Measurements from ENCODE around the gene UTP14C. TPM values are rescaled to one million over a fixed set of nuclear protein-coding genes. Genes with fewer than 3 reads are reported as not detected.
"Not testable (repeated sequence)": the region's sequence is repeated elsewhere in the genome, so short reads cannot be mapped to it uniquely, and the experiment has no call there.

Gene UTP14C
- total RNA-seq, 1 donor from 2014 or later = 19.6 TPM

DNA sequence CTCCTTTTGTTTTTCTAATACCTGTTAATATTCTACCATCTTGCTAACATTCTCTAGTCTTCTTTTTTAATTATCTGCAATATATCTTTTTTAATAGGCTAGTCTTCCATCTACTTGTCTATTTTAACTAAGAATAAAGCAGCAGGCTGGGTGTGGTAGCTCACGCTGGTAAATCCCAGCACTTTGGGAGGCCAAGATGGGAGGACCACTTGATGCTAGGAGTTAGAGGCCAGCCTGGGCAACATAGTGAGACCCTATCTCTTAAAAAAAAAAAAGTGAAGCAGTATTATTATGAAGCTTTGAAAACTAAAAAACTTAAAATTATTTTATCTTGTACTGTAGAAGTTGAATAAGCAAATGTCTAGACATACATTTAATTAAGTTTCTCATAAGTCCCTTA lies 3.3 kb downstream of the UTP14C start:
- no peak for DNase-seq (ENCODE audit: low read depth)
- Histone ChIP-seq H3K27me3 (ENCODE audit: control insufficient read depth, insufficient read depth, low read length) (no peaks in the 10 kb centered on the region), H3K4me3 (ENCODE audit: low read depth, low read length) (no peak overlapping the region), H3K36me3 (ENCODE audit: control insufficient read depth, insufficient read depth, low read length) (no peaks in the 10 kb centered on the region)
- TF ChIP-seq, protein P1, sequence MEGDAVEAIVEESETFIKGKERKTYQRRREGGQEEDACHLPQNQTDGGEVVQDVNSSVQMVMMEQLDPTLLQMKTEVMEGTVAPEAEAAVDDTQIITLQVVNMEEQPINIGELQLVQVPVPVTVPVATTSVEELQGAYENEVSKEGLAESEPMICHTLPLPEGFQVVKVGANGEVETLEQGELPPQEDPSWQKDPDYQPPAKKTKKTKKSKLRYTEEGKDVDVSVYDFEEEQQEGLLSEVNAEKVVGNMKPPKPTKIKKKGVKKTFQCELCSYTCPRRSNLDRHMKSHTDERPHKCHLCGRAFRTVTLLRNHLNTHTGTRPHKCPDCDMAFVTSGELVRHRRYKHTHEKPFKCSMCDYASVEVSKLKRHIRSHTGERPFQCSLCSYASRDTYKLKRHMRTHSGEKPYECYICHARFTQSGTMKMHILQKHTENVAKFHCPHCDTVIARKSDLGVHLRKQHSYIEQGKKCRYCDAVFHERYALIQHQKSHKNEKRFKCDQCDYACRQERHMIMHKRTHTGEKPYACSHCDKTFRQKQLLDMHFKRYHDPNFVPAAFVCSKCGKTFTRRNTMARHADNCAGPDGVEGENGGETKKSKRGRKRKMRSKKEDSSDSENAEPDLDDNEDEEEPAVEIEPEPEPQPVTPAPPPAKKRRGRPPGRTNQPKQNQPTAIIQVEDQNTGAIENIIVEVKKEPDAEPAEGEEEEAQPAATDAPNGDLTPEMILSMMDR (IDR thresholded peaks at IDR 0.05; ENCODE audit: insufficient read depth, low read length, poor library complexity, severe bottlenecking) = no peak

DNA sequence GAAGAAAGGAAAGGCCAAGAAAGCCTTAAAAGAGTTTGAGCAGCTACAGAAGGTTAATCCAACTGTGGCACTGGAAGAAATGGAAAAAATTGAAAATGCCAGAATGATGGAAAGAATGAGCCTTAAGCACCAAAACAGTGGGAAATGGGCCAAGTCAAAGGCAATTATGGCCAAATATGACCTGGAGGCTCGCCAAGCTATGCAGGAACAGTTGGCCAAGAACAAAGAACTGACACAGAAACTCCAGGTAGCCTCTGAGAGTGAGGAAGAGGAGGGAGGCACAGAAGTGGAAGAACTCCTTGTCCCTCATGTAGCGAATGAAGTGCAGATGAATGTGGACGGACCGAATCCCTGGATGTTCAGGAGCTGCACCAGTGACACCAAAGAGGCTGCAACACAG lies 5.1 kb downstream of the UTP14C start:
- H3K4me3 ChIP-seq (ENCODE audit: low read depth, low read length) = no peak overlapping the region

DNA sequence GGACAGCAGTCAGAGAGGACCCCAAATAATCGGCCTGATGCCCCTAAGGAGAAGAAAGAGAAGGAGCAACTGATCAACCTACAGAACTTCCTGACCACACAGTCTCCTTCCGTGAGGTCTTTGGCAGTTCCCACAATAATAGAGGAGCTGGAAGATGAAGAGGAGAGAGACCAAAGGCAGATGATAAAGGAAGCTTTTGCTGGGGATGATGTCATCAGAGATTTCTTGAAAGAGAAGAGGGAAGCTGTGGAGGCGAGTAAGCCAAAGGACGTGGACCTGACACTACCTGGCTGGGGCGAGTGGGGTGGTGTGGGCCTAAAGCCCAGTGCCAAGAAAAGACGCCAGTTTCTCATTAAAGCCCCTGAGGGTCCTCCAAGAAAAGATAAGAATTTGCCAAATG lies 5.9 kb downstream of the UTP14C start:
- not testable (repeated sequence) for H3K36me3 ChIP-seq (ENCODE audit: control insufficient read depth, insufficient read depth, low read length); H3K4me3 ChIP-seq (ENCODE audit: low read depth, low read length); DNase-seq (ENCODE audit: low read depth); H3K27me3 ChIP-seq (ENCODE audit: control insufficient read depth, insufficient read depth, low read length)

More for the DNA sequence above, 5.1 kb downstream of the UTP14C start:
- no peak for DNase-seq (ENCODE audit: low read depth)
- Histone ChIP-seq H3K36me3 (ENCODE audit: control insufficient read depth, insufficient read depth, low read length) (no peaks in the 10 kb centered on the region), H3K27me3 (ENCODE audit: control insufficient read depth, insufficient read depth, low read length) (no peaks in the 10 kb centered on the region)
- TF ChIP-seq, protein P1 (IDR thresholded peaks at IDR 0.05; ENCODE audit: insufficient read depth, low read length, poor library complexity, severe bottlenecking) = no peak

DNA sequence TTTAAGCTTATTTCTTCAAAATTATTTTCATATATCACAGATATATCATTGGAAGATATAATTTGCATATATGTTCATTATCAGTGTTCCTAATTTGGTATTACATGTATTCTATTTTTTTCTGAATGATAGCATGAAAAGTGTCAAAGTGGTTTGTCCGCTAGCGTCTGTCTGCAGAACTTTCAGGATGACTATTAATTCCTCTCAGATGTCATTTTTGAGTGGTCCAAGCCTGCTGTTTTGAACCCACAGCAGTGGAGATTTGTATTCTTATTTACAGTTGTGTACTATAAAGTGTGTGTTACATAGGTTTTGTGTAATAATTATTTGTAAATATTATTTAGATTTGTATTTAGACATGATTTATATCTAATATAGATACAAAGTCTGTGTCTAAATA lies 8.5 kb downstream of the UTP14C start:
- TF ChIP-seq, protein P1 (IDR thresholded peaks at IDR 0.05; ENCODE audit: insufficient read depth, low read length, poor library complexity, severe bottlenecking) = no peak
- Histone ChIP-seq H3K27me3 (ENCODE audit: control insufficient read depth, insufficient read depth, low read length) (no peaks in the 10 kb centered on the region), H3K36me3 (ENCODE audit: control insufficient read depth, insufficient read depth, low read length) (no peaks in the 10 kb centered on the region), H3K4me3 (ENCODE audit: low read depth, low read length) (no peak overlapping the region)
- no peak for DNase-seq (ENCODE audit: low read depth)

DNA sequence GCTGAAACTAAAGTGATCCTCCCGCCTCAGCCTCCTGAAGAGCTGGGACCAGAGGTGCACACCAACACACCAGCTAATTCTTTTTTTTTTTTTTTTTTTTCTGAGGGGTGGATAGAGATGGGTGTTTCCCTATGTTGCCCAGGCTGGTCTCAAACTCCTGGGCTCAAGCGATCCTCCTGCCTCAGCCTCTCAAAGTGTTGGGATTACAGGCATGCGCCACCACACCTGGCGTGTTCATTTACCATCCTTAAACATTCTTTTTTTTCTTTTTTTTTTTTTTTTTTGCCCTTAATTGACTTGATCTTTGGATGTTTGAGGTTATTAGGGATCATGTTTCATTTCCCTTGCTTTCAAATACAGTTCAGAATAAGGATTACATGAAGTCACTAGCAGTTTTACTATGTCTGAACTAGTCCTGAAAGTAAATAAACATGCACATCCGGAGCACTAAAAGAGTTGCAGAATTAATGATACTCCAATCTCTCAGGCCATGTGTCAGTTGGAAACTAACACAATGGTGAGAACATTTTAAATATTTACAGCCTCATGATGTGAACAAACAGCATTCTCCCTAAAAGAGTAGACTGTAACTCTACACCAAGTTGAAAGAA lies 10.2 kb downstream of the UTP14C start:
- Histone ChIP-seq H3K4me3 (ENCODE audit: low read depth, low read length) (no peak overlapping the region), H3K36me3 (ENCODE audit: control insufficient read depth, insufficient read depth, low read length) (no peaks in the 10 kb centered on the region), H3K27me3 (ENCODE audit: control insufficient read depth, insufficient read depth, low read length) (no peaks in the 10 kb centered on the region)
- no peak for DNase-seq (ENCODE audit: low read depth)
- TF ChIP-seq, protein P1 (IDR thresholded peaks at IDR 0.05; ENCODE audit: insufficient read depth, low read length, poor library complexity, severe bottlenecking) = no peak

DNA sequence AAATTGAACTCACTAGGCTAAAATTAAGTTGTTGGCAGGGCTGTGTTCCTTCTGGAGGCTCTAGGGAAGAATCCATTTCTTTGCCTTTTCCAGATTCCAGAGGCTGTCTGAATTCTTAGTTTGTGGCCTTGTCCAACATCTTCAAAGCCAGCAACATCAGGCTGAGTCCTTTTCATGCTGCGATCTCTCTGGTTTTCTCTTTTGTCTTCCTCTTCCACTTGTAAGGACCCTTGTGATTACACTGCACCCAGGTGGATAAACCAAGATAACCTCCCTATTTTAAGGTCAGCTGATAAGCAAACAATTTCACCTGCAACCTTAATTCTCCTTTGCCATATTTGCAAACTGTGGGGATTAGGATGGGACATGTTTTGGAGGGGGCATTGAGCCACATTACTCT lies 11.5 kb downstream of the UTP14C start:
- TF ChIP-seq, protein P1 (IDR thresholded peaks at IDR 0.05; ENCODE audit: insufficient read depth, low read length, poor library complexity, severe bottlenecking) = no peak
- Histone ChIP-seq H3K27me3 (ENCODE audit: control insufficient read depth, insufficient read depth, low read length) (no peaks in the 10 kb centered on the region), H3K36me3 (ENCODE audit: control insufficient read depth, insufficient read depth, low read length) (no peaks in the 10 kb centered on the region), H3K4me3 (ENCODE audit: low read depth, low read length) (no peak overlapping the region)
- no peak for DNase-seq (ENCODE audit: low read depth)

All from kidney epithelial cell (primary cell).